GM19328 (cell line): Measurements from ENCODE around the gene UNC5A.

Experiments
- ATAC-seq: cut with Tn5 transposase; IDR thresholded peaks from one replicate; pipeline ENCODE4 v1.9.1; 2021; ENCODE audit warnings: mild to moderate bottlenecking, moderate library complexity; ENCODE audit not compliant: unreplicated experiment

Gene UNC5A

DNA sequence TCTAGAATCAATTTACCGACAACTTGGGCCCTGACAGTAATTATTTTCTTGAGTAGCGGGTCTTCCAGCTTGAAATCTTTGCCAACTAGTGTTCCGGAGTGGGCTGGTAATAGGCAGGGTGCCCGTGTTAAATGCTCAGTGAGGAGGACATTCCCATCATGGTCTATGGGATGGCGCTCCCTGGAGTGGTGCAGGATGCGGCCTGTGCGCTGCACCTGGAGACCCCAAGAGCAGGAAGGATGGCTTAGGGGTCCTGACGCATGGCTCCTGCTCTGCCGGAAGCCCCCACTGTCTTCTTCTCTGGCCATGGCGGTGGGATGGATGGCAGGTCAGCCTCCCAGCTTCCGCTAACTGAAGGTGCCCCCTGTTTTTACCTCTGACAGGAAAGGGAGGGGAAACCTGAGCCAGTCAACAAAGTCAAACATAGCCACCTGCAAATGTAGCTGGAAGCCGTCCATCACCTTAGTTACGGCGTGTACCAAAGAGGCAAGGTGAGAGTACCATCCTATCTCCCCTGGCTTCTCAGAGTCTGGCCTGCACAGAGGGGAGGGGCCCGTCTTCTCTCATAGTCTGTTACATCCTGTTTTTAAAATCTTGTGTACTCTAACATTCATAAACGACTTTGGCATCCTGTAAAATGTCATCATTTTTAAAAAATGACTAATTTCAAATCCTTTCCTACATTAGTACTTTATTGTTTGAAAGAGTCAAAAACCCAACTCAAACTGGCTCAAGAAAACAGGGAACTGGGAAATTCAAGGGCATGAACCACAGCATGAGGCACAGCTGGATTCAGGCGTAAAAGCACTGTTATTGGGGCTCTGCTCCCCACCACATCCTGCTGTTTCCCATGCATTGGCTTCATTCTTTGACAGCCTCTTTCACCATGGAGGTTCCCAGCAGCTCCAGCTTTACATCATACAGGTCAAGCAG lies 28.5 kb upstream of the UNC5A start:
- no peak for ATAC-seq

DNA sequence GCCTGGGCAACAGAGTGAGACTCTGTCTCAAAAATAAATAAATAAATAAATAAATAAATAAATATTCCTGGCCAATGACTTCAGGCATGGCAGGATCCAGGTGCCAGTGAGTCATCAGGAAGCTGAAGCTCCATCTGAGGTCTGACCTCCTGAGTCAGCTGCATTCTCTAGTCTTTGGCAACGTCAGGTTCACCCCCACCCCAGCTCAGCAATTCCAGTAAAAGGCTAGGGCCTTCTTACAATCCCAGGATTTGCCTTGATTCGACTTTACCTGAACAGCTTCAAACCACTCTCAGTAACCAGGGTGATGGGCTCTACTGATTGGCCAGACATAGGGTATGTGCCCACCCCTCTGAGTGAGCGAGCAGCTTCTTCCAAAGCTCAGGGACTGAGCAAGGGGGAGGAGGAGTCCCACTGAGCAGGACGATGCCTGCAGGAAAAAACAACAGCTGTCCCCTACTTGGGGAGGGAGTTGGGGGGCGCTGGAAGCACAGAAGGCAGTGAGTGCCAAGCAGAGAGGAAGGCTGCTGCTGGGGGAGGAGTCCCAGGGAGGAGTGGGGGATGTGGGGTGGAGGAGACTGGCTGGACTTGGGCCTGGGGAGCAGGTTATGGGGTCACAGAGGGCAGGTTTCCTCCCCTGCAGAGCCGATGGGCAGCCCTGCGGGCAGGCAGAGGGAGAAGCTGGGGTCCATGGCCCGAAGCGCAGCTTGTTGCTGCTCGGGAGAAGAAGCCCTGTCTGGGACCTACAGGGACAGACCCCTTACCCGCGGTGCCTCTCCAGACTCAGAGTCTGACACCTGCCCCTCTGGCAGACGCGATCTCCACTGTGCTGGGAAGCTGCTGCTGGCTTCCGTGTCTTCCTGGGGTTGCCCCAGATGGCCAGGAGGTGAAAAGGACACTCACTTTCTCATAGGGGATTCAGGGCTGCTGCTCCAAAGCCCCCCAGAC lies 25.9 kb upstream of the UNC5A start:
- no peak for ATAC-seq

DNA sequence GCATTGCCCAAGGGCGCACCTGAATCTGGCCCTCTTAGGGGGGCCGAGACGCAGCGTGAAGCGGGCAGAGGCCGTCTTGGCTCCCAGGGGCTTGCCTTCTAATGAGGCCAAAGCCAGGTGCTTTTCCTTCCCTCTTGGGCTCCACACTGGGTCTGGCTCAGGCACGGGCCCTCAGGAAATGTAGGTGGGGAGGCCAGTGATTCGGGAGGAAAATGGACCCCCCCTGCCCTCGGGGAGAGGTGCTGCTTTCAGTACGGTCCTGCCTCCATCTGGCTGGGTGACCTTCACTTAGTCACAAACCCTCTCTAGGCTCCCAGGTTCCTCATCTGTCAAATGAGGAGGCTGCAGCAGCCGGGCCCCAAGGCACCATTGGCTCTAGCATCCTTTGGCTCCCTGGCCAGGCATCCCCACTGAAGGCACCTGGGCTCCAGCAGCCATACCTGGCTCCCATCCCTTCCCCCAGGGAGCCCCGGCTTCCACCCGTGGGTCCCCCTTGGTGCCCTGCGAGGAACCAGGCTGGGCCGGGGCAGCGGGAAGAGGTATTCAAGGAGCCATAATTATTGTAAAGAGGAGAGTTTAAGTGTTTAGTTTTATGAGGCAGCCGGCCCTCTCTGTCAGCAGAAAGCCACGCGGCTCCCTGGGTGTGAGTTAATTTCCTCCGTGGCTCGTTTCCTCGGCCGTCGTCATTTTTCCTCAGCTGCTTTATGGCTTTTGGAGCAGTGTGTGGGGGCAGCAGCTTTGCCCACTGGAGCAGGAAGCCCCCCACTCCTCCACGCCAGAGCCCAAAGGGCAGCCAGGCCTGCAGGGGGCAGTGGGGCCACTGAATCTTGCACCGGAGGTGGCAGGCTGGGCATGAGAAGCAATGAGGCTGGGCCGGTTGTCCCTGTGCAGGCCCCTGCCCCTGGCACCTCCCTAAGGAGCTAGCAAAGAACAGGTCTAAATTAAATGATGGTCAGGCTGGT lies 24.9 kb upstream of the UNC5A start:
- no peak for ATAC-seq

DNA sequence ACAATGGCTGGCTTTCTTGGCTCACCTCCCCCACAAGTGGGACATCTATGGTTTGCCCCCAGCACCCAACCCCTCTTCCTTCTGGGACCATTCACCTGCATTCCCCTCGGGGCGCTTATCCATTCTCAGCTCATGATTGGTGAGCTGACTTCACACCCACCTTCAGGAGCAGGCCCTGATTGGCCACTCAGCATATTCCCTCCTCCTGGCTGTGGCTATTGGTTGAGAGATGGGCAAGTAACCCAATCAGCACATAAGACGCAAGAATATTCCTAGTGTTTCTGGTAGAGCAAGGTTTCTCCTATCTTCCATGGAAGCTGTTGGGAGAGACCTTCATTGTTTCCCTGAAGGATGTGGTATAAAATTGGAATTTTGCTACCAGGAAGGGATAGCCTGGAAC lies 22.7 kb upstream of the UNC5A start:
- no peak for ATAC-seq

DNA sequence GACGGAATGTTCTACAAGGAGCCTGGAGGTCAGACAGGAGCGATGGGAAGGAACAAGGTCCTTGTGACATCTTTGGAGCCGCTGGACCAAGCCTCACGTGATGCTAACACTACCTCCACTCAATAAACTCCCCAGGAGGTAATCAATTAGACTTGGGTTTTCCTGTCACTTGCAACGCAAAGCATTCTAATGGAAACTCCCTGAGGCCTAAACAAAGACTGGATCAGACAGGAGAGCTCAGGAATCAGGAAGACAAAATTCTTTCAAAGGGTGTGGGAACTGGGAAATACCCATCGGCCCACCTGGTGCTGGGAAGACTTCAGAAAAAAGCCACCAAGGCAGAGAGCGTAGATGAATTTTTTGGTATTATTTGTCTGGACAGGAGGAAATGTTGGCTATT lies 22.3 kb upstream of the UNC5A start:
- no peak for ATAC-seq

DNA sequence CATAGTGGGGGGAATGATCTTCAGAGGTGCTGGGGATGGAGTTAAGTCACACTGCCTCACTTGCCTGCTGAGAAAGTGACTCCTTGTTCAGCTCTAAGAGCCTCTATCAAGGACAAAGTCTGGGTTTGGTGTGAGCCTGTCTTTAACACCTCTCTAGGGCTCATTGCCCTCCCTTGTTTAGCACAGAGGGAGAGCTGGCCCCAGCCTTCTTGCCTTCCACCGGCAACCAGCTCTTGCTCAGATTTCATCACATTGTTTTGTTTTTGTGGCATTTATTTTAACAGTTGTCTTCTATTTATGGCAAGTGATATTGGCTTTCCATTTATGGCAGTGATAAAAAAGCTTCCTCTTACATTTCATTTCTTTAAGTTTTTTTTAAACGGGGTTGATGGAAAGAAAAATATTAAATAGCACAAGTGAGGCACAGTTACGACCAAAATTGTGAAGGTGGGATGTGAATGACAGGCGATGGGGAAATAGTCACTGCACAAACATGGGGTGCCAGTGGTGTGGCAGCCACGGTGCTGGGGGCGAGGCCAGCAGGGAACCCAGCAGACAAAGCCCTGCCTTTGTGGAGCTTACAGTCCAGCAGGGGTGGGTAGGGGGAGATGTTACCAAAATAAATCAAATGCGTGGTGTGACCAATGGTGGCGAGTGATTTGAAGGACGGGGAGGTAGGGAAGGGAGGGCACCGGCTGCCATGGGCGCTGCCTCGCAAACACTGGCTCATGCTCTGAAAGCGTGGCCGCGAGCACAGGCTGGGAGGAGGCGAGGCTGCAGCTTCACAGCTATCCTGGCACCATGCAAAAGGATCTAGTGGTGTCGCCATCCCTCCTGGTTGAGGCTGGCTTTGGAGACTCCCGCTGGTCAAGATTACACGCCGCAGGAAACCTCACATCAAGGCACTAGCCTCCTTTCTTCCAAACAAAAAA lies 21.2 kb upstream of the UNC5A start:
- ATAC-seq = no peak

DNA sequence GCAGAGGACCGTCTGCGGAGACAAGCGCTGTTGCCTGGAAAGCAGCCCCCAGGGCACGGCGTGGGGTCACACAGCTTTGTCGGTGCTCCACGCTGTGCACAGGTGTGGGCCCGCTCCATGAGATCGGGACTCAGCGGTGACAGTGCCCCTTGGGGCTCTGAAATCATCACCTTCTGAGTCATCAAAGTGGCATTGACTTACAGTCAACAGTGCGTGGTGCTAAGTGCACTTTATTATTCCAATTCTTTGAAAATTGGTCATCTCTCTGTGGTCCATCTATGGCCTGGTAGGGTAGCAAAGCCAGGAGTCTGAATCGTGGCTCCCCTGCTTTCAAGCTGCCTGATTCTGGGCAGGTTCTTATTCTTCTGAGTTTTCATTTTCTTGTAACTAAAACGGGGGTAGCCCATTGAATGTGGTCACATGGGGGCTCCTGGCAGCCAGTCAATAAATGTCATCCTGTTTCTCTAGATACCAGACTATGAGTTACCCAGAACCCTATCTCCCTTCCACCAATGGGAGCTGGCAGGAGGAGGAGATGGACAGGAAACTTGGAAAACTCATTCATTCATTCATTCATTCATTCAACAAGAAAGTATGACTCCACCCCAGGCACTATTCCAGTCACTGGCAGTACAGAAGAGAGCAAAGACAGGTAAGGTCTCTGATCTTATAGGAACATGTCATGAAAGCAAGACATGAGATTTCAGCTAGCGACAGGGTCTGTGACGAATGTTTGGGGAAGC lies 20.3 kb upstream of the UNC5A start:
- ATAC-seq = no peak

DNA sequence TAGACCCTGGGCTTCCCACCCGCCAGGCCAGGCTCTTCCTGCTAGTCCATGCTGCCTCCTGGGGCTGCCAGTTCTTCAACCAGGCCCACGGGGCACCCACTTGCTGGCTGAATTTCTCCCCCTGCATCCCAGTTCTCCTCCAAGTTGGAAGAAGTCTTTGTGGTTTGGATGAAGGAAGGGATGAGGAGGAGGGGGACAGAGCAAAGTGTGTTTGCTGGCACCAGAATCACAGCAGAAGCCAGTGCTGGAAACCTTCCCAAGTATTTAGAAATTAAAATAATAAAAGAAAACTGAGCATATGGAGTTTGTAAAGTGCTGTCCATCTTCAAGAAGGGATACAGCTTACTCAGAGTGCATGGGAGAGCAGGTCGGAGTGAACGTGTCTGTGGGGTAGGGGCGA lies 19.4 kb upstream of the UNC5A start:
- ATAC-seq = no peak

DNA sequence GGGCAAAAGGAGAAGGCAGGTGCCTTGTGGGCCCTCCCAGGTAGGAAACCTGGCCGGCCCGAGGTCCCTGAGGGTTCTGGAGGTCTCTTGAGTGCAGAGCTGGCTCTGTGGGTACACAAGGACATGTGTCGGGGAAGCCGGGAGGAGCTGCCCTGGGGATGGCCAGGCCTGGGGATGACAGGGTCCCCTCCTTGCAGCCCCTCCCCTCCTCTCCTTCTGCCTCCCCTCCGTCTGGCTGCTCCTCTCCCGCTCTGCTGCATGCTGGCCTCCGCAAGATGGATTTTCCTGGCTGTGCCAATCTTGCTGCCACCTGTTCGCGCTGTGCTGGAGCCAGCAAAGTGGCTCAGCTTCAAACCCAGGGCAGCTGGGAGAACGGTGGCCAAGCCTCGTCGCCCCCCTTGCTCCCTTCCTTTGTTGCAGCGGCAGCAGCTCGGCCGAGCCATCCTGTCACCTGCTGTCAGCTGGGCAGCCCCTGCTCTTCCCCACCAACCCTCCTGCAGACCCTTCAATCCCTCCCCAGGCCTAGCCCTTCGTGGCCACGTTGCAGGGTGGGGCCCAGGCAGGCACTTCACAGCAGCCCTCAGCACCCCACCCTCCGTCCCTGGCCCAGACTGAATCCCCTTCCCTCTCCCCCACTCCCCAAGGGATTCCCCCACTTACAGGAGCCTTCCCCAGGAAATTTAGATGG lies 17.6 kb upstream of the UNC5A start:
- no peak for ATAC-seq

DNA sequence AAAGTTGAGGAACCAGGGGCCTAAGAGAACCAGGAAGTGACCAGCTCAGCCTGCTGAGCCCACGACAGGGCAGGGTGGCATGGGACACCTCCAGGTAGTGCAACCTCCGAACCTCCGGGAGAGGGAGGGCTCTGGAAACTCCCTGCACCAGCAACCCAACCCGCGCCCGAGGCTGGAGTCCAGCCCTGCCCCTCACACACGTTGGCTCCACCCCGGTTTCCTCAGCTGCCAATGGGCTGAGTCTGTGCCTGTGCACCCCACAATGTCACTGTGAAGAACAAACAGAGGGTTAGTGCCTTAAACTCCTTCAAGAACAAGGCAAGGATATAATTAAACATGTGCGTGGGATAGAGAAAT lies 17.0 kb upstream of the UNC5A start:
- no peak for ATAC-seq

DNA sequence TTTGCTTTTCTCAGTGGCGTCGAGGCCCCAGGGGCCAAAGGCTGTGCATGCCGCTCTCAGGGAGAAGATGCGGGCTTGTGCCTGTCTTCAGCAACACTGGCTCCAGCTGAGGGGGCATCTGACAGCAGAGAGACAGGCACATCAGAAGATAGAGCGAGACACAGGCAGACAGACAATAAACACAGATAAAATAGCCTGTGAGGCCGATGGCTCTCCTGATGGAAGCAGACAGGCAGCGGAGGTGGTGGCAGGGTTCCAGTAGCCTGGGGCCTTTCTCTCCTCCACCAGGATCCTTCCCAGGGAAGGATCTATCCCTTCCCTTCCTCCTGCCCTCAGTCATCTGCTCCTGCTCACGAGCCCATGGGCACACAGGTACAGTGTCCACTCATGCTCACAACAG lies 16.6 kb upstream of the UNC5A start:
- no peak for ATAC-seq

DNA sequence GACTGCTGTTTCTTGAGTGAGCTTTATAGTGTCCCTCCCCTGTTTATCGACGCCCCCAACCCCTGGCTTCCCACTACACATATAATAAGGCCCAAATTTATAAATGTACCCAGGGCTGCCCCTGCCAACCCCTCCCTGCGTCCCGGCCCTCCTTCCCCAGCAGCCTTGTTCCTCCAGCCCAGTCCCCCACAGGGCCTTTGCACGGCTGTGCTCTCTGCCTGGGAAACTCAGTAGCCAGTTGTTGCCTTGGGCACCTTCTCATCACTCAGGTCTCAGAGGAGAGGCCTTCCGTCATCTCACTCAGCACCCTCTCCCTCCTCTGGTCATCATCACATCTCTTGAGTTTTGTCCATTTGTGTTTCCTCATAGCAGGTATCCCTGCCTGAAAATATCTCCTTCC lies 15.8 kb upstream of the UNC5A start:
- ATAC-seq = no peak

DNA sequence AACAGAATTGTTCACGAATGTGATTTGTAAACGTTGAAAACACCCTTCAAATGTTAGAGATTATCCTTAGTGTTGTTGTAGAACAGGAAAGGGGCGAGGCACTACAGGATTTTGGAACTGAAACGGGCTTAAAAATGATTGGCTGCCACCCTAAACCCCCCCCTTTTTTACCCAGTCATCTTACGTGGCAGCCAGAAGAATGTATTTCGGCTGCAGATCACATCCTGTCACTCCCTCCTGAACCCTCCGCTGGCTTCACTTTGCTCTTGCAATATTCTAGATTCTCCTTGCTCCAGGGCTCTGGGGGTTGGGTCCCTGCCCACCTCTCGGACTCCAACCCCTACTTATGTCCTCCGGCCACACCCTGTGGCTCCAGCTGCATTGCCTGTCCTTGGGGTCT lies 13.9 kb upstream of the UNC5A start:
- ATAC-seq = no peak

DNA sequence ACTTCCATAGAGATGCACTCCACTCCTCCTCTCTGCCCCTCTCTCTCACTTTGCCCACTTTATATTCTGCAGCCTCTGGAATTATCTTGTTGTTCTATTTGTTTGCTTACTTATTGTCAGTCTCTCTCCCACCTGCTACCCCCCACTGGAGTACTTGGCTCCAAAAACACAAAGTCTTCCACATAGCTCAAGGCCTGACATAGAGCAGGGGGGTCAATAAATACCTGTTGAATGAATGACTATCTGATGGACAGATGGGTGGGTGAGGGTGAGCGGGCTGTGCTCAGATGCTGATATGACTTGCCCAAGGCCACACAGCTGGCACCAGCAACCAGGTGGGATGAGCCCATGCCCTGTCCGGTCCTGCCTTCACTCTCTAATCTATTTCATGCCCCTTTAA lies 13.4 kb upstream of the UNC5A start:
- ATAC-seq = no peak

DNA sequence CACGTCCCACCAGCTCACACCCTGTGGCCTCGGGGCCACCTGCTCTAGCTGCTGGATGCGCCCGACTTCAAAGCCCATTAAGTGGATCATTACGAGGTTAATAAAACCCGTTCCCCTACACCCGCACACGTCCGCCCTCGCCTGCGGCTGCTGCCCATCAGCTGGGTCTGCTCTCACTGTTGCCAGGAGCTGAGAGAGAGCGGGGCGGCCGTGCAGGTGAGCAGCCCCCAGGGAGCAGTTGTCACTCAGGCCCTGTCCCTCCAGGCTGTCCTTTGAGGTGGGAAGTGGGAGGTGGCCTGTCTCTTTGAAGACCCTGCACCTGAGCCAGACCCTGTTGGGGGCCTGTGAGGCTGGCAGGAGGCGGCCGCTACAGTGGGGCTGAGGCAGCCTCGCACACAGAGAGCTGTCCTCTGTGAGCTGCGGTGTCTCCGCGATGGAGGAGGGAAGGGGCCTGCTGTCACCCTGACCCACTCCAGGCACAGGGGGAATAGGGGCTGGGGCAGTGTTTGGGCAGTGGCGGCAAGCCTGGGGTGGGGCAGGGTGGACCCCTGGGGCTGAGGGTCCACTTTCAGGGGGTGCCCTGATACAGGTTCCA lies 12.8 kb upstream of the UNC5A start:
- ATAC-seq = no peak

DNA sequence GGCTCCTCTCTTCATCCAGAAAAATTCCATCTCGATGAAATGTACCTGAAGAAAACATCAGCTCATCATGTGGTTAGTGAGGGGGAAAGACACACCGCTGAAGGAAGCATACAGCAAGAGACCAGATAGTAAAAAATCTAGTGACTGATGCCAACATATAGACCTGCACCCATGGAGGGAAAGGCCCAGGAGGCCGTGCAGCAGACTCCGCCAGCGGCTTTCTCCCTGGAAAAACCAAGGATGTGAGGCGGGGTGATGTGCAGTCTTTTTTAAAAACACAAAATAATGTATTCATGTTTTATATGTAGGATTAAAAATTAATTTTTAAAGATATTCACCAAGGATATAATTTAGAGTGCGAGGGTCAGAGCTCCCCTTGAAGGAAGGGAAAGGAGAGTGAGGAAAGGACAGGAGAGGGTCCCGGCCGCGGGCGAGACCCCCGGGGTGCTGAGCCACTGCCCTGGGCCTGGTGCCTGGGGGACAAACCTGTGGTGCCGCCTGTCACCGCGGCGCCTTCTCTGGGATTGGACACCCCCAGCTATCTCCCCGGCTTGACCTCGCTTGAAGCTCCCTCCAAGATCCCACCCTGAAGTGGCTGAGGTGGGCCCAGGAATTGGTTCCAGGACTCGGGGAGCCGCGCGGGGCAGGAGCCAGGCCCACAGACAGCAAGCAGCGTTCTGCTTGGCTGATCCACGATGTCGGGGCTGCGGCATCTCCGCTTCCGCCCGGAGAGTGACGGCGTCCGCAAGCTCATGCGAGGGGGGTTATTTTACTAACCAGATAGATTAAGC lies 12.1 kb upstream of the UNC5A start:
- ATAC-seq = no peak

DNA sequence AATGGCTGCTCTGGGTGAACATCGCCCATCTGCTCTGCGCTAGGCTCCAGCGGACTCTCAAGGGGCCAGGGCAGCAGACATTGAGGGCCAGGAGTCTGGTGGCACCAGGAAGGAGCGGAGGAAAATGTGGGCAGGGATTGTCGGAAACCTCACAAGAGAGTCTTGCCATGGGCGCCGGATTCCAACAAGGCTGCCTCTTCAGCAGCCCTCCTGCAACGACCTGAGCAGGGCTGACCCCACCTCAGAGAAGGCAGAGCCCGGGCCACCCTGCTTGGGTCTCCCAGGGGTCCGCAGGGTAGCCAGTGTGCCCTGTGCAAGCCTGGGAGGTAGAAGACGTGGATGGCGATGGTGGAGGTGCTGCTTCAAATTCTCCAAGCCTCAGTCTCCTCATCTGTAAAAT lies 11.4 kb upstream of the UNC5A start:
- ATAC-seq = no peak
